ENCODE measurements around the gene KCNK16. TPM values are rescaled to one million over a fixed set of nuclear protein-coding genes. Genes with fewer than 3 reads are reported as not detected.
A peak's percentile ranks its signal among the peaks of the same experiment; 100 is the strongest.

The KCNK16 gene
- total and polyA plus RNA-seq, 2 of the 8 experiments (the other 6 are each of a cell fraction or from before 2014, with no cell fraction given): not detected

DNA sequence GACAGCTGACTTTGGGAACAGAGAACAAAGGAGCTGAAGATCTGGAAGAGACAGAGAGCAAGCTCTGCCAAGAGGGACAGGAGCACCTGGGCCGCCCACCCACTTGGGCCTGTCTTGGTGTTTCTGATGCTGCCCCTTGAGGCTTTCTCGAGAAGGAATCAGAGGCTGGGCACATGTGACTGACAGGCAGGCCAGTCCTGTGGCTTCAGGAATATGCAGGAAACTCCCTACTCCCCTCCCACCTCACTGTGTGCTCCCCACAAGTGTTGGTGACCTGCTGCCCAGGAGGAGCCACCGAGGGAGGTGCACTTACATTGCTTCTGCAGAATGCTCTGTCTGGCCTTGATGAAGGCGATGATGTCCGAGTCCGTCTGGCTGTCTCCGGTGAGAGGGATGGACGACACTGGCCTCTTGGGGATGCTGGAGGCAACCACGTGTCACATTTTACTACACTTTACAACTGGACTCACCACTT, 20.9 kb upstream of the KCNK16 start:
- H3K79me2 ChIP-seq (ENCODE audit: control insufficient read depth in 1 of 2, insufficient read depth in 2 of 2, low read length in 2 of 2): no peaks in the 10 kb centered on the region
- H3K4ac ChIP-seq (replicated peaks; ENCODE audit: insufficient read length, low read depth, low read length): no peak overlapping the region
- no peak overlapping the region for H3K27ac ChIP-seq (ENCODE audit: low read depth, low read length)
- H3K9me3 ChIP-seq (ENCODE audit: insufficient read depth in 2 of 2, low read depth in 1 of 2, low read length in 1 of 2): no peaks in the 10 kb centered on the region
- no peak overlapping the region for H2BK120ac ChIP-seq (replicated peaks; ENCODE audit: low read depth, low read length)
- H4K8ac ChIP-seq (ENCODE audit: extremely low read depth, insufficient read depth, low read length): no peak overlapping the region
- ChIA-PET POLR2A (ENCODE audit: partially characterized antibody) (no interaction called here), CTCF (ENCODE audit: partially characterized antibody) (interaction anchor here (1.1 to 2.3 kb wide), 3 partner anchors 9 to 42 kb away, joined by 3 to 6 read pairs (median 4); no protein-coding TSS in a partner anchor)
- no peak overlapping the region for H3K14ac ChIP-seq (ENCODE audit: insufficient read length)
- H3K36me3 ChIP-seq (ENCODE audit: control insufficient read depth in 2 of 4, insufficient read depth in 4 of 4, low read length in 3 of 4): no peaks in the 10 kb centered on the region
- no peak overlapping the region for H3K23ac ChIP-seq (ENCODE audit: insufficient read length)
- H2AK5ac ChIP-seq (ENCODE audit: low read depth, low read length): no peak overlapping the region
- H3K23me2 ChIP-seq (ENCODE audit: low read depth, low read length): no peaks in the 10 kb centered on the region
- H4K5ac ChIP-seq (ENCODE audit: insufficient read length, low read depth, low read length): no peak overlapping the region
- peaks cover 5 to 17% (median 10%) of the 10 kb centered on the region in 4 experiments for H3K4me1 ChIP-seq (replicated peaks in 1 of 4; ENCODE audit: control insufficient read depth in 3 of 4, insufficient read depth in 4 of 4, low read length in 3 of 4)
- no peaks in the 10 kb centered on the region for H4K20me1 ChIP-seq (replicated peaks in 1 of 2; ENCODE audit: control insufficient read depth in 1 of 2, insufficient read depth in 2 of 2, low read length in 2 of 2)
- H4K91ac ChIP-seq (replicated peaks; ENCODE audit: insufficient read length, low read length): no peak overlapping the region
- H3K4me2 ChIP-seq (ENCODE audit: insufficient read depth in 1 of 2, low read depth in 2 of 2, low read length in 2 of 2): peak overlapping the region in 1 of 2 experiments; percentile 21; a peak in 1 of 4 replicates
- no peak overlapping the region for H3K18ac ChIP-seq (ENCODE audit: extremely low read depth, low read length)
- no peak overlapping the region for H3K4me3 ChIP-seq (ENCODE audit: extremely low read depth in 1 of 4, insufficient read depth in 2 of 4, low read depth in 3 of 4, low read length in 4 of 4)
- no peaks in the 10 kb centered on the region for H3K79me1 ChIP-seq (ENCODE audit: low read depth, low read length)
- no peak overlapping the region for H2BK20ac ChIP-seq (ENCODE audit: low read length)
- no peak overlapping the region for H3K9ac ChIP-seq (replicated peaks in 1 of 4; ENCODE audit: extremely low read depth in 1 of 4, low read depth in 3 of 4, low read length in 3 of 4)
- H2AFZ ChIP-seq (ENCODE audit: low read length): no peak overlapping the region
- DNase-seq (ENCODE audit: low read depth in 1 of 2, low spot score in 2 of 2): no peak
- no peak overlapping the region; the same call in 1 of the 2 replicates for H2BK12ac ChIP-seq (ENCODE audit: low read depth, low read length)
- H3K56ac ChIP-seq (replicated peaks; ENCODE audit: insufficient read length, low read depth, low read length): no peak overlapping the region
- TF ChIP-seq HDAC2 (IDR thresholded peaks at IDR 0.05; ENCODE audit: borderline replicate concordance in 1 of 2, low read depth in 2 of 2, low read length in 2 of 2): no peak
- TF ChIP-seq, protein P1, sequence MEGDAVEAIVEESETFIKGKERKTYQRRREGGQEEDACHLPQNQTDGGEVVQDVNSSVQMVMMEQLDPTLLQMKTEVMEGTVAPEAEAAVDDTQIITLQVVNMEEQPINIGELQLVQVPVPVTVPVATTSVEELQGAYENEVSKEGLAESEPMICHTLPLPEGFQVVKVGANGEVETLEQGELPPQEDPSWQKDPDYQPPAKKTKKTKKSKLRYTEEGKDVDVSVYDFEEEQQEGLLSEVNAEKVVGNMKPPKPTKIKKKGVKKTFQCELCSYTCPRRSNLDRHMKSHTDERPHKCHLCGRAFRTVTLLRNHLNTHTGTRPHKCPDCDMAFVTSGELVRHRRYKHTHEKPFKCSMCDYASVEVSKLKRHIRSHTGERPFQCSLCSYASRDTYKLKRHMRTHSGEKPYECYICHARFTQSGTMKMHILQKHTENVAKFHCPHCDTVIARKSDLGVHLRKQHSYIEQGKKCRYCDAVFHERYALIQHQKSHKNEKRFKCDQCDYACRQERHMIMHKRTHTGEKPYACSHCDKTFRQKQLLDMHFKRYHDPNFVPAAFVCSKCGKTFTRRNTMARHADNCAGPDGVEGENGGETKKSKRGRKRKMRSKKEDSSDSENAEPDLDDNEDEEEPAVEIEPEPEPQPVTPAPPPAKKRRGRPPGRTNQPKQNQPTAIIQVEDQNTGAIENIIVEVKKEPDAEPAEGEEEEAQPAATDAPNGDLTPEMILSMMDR (IDR thresholded peaks at IDR 0.05; ENCODE audit: control extremely low read depth in 1 of 3, insufficient read depth in 1 of 3, low read depth in 1 of 3, low read length in 3 of 3): peak in 1 of 3 experiments; percentile 3; a peak in 1 of 4 replicates
- TF ChIP-seq SIN3A (conservative IDR thresholded peaks at IDR 0.05 in 1 of 2, IDR thresholded peaks at IDR 0.05 in 1 of 2; ENCODE audit: low read depth in 1 of 2, low read length in 2 of 2): no peak
- TF ChIP-seq RXRA (IDR thresholded peaks at IDR 0.05; ENCODE audit: insufficient read depth, low read depth, low read length): no peak
- H2BK15ac ChIP-seq (ENCODE audit: low read length): peak overlapping the region; percentile 10; the same call in 1 of the 2 replicates
- H3K27me3 ChIP-seq (replicated peaks in 1 of 4; ENCODE audit: control insufficient read depth in 3 of 4, extremely low read depth in 1 of 4, insufficient read depth in 3 of 4, low read length in 3 of 4): peaks cover 0 to 2% (median 0%) of the 10 kb centered on the region in 4 experiments; a peak in 1 of 7 replicates
- FAIRE-seq: no peak
- H2BK5ac ChIP-seq (ENCODE audit: low read depth, low read length): no peak overlapping the region
- 88% methylated on average over 9 of the region's 9 CpGs; no CpG with 5 or more reads in 1 of the 2 experiments for whole genome bisulfite sequencing, 2 experiments (ENCODE audit: extremely low coverage in 1 of 2, insufficient coverage in 1 of 2, insufficient read length in 1 of 2, insufficient replicate concordance in 2 of 2, low coverage in 1 of 2, low lambda C conversion rate in 2 of 2, missing lambda C conversion rate in 1 of 2)
